Adrenal gland (tissue), 12 donors: ENCODE results near the gene WWTR1. TPM values are rescaled to one million over a fixed set of nuclear protein-coding genes. Genes with fewer than 3 reads are reported as not detected.

Experiments used
- DNase-seq, 7 donors: peaks; one replicate each; pipeline ENCODE4 v3.0.0-alpha.2; 2019 to 2020
- H3K27ac ChIP-seq, 5 donors: fragments of 200-600 bp; sonication (generic) in 4 of 5; 1 replicate in 3 of 5; 2 replicates in 2 of 5; pipeline versions ENCODE4 v1.5.1 to v1.8.0; 2016 to 2020; ENCODE audit warnings: mild to moderate bottlenecking in 1 of 5
- H3K27me3 ChIP-seq: fragments of 200-600 bp; 2 replicates; pipeline ENCODE4 v1.8.0; 2021
- H3K36me3 ChIP-seq, 2 donors: fragments of 200-600 bp; replicated peaks in 1 of 2; 1 replicate in 1 of 2; 2 replicates in 1 of 2; pipeline versions ENCODE4 v1.5.1 to v1.8.0; 2018 to 2022
- H3K4me1 ChIP-seq, 2 donors: fragments of 200-600 bp; replicated peaks in 1 of 2; 1 replicate in 1 of 2; 2 replicates in 1 of 2; pipeline versions ENCODE4 v1.5.1 to v1.8.0; 2018 to 2021
- H3K4me3 ChIP-seq, 4 donors: fragments of 200-600 bp; sonication (generic) in 3 of 4; one replicate each; pipeline ENCODE4 v1.5.1; 2016 to 2018
- H3K9me3 ChIP-seq, 3 donors: fragments of 200-600 bp; sonication (generic) in 1 of 3; replicated peaks in 1 of 3; 1 replicate in 2 of 3; 2 replicates in 1 of 3; pipeline versions ENCODE4 v1.5.1 to v1.8.0; 2016 to 2021
- POLR2A ChIP-seq, 2 donors: fragments of 450-650 bp; IDR thresholded peaks; one replicate each; pipeline ENCODE4 v1.6.1; 2017; ENCODE audit warnings: antibody characterized with exemption in 2 of 2, mild to moderate bottlenecking in 2 of 2, moderate library complexity in 1 of 2
- WGBS, 4 donors: extraction: QIAGEN DNeasy Blood & Tissue Kit in 2 of 4; methylation state at CpG; one replicate each; pipeline versions ENCODE4 v1.1.5 to v1.1.7; 2013 to 2017; 5-methylcytosine and 5-hydroxymethylcytosine counted together
- intact Hi-C, 2 donors: fragments of 100-400 bp; cut with DNase I; formaldehyde crosslinking; loops; one replicate each; pipeline versions ENCODE4 v1.14.1 to v1.15.0; 2022 to 2023
- polyA plus RNA-seq, 3 donors: library from polyadenylated mRNA; stranded (reverse); fragments of 200-250 nt in 2 of 3; fragments of 350-450 nt in 1 of 3; fragmentation: Illumina TruSeq in 1 of 3; extraction: RNeasy Lipid Tissue Mini Kit (QIAGEN cat#74804) in 1 of 3; gene quantifications; one replicate each; pipeline ENCODE4 v1.2.3, GENCODE V29; 2013 to 2014
- total RNA-seq, 9 donors: library from RNA; depleted of rRNA in 4 of 9; stranded (reverse); fragments of >200 nt in 4 of 9; fragments of 120-200 nt in 1 of 9; fragmentation: NEBNext Ultra II Directional in 1 of 9; extraction: Animal tissue kit (Norgen Biotek cat#: 25700) in 1 of 9; gene quantifications; one replicate each; pipeline versions ENCODE4 v1.1.0 to v1.2.4, GENCODE V29; 2013 to 2023
- TF ChIP-seq, protein P1 (sequence below), 6 experiments: fragments of 450-650 bp in 4 of 6; fragments of 200-600 bp in 2 of 6; sonication (generic) in 1 of 6; IDR thresholded peaks; 1 replicate in 5 of 6; 2 replicates in 1 of 6; pipeline versions ENCODE4 v1.5.1 to v1.8.0; 2016 to 2021; ENCODE audit warnings: antibody characterized with exemption in 6 of 6, mild to moderate bottlenecking in 2 of 6, moderate library complexity in 1 of 6
- donor health status: healthy with polysubstance abuse.
- donor health status: Bipolar disorder and iron deficiency.
- donor health status: DM: yes; HTN: yes; CAD: no.
- donor health status: DM: no; HTN: no; CAD: no.
- donor health status: DM: no; HTN: no; CAD: no.
- donor health status: DM: yes; HTN: yes; CAD: no.

Gene WWTR1
- total and polyA plus RNA-seq, 12 donors, result 11.9 to 56.2 (median 35.6) TPM

DNA sequence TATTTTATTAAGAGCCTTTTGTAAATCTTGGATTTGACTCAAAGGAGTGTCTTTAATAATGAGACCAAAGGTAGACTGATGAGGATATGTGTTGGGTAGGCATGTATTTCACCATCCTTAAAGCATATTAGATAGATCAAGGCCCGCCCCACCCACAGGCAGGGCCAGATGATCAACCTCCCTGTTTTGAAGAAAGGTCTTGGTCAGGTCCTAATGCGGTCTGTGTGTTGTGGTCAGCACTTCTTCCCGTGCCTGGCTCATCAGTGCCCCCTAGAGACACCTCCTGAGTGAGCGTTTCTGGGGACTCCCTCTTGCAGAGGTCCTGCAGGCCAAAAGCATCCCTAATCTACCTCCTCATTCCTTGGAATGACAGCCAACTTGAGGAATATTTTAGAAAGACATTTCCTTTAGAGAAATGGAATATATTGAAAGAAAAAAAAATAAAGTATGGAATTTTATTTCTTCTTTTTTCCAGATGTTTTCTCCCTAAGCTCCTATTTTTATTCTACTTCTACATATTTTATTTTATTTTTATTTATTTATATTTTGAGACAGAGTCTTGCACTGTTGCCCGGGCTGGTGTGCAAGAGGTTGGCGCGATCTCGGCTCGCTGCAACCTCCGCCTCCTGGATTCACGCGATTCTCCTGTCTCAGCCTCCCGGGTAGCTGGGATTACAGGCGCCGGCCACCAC lies 177.4 kb downstream of the WWTR1 start:
- TF ChIP-seq POLR2A (IDR thresholded peaks at IDR 0.05), result no peak
- TF ChIP-seq, protein P1, sequence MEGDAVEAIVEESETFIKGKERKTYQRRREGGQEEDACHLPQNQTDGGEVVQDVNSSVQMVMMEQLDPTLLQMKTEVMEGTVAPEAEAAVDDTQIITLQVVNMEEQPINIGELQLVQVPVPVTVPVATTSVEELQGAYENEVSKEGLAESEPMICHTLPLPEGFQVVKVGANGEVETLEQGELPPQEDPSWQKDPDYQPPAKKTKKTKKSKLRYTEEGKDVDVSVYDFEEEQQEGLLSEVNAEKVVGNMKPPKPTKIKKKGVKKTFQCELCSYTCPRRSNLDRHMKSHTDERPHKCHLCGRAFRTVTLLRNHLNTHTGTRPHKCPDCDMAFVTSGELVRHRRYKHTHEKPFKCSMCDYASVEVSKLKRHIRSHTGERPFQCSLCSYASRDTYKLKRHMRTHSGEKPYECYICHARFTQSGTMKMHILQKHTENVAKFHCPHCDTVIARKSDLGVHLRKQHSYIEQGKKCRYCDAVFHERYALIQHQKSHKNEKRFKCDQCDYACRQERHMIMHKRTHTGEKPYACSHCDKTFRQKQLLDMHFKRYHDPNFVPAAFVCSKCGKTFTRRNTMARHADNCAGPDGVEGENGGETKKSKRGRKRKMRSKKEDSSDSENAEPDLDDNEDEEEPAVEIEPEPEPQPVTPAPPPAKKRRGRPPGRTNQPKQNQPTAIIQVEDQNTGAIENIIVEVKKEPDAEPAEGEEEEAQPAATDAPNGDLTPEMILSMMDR (IDR thresholded peaks at IDR 0.05), result peak; percentile 52 to 87 (median 75)
- WGBS, 4 donors, result 62 to 76% (median 72%) methylated on average over 15 of the region's 15 CpGs
- H3K27ac ChIP-seq, result peak overlapping the region in 2 of 5 donors; percentile 26 to 73
- DNase-seq, result peak; percentile 74 to 92 (median 81)
- no peaks in the 10 kb centered on the region for H3K9me3 ChIP-seq
- no peaks in the 10 kb centered on the region for H3K4me1 ChIP-seq
- no peaks in the 10 kb centered on the region for H3K27me3 ChIP-seq
- intact Hi-C loops, result loop anchor here in 1 of 2 donors (5.0 to 10.0 kb wide), 2 partner anchors 88 to 366 kb away; no protein-coding TSS in a partner anchor
- H3K36me3 ChIP-seq, result no peaks in the 10 kb centered on the region
- no peak overlapping the region for H3K4me3 ChIP-seq

DNA sequence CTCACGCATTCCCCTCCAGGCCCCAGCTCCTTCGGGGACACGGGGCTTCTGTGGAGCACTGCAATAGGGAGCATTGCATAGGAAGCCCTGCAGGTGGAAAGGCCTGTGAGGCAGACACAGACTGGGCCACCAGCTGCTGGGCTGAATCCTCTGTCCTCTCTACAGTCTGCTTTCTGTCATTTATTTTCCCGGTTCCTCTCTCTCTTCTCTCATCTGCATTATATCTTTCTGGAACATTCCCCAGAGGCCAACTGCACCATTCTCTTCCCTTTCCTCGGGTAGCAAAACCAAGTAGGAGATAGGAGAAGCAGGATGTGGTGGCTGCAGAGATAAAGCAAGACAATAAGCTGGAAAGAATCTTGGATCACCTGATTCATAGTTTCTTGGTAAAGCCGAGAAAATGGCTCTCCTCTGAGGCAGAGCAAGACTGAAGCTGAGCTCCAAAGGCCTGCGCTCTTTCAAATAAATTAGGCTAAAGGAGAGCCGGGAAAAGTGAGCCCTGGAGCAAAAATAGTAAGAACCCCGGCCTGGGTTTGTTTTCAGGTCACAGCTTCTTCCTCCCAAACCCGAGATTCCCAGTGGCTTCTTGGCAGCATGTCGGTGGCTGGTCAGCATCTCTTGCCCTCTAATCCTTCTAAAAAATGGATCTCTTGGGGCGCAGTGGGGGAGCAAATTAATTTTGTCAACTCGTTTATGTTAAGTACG lies 178.1 kb downstream of the WWTR1 start:
- DNase-seq, result peak in 5 of 7 donors; percentile 7 to 61 (median 32)
- TF ChIP-seq POLR2A (IDR thresholded peaks at IDR 0.05), result no peak
- TF ChIP-seq, protein P1 (IDR thresholded peaks at IDR 0.05), result no peak
- no peak overlapping the region for H3K4me3 ChIP-seq
- peaks cover 3 to 6% of the 10 kb centered on the region in 2 donors for H3K4me1 ChIP-seq
- no peaks in the 10 kb centered on the region for H3K9me3 ChIP-seq
- H3K27ac ChIP-seq, result peak overlapping the region in 2 of 5 donors; percentile 26 to 73
- no peaks in the 10 kb centered on the region for H3K36me3 ChIP-seq
- intact Hi-C loops, result loop anchor here in 1 of 2 donors (5.0 to 10.0 kb wide), 2 partner anchors 87 to 365 kb away; no protein-coding TSS in a partner anchor
- no peaks in the 10 kb centered on the region for H3K27me3 ChIP-seq
- 57 to 71% (median 64%) methylated on average over 14 of the region's 14 CpGs for WGBS, 4 donors

DNA sequence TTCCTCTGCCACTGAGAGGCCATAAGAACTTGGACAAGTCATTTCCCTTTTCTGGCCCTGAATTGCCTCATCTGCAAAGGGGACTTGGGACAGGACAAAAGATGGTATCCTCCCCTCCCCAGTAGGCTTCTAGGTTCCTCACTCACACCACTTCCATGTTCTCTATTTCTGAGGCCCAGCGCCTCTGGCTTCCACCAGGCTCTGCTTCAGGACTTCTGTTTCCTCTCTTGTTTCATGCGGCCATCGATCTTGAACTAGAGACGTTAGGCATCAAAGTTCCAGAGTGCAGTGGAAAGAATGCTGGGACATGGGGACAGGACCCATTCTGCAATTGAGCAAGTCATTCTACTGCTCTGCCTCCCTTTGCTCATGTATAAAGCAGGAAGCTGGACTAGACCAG lies 181.6 kb downstream of the WWTR1 start:
- intact Hi-C loops, result no loop called here
- Histone ChIP-seq H3K9me3 (no peaks in the 10 kb centered on the region), H3K4me3 (no peak overlapping the region), H3K27me3 (no peaks in the 10 kb centered on the region), H3K4me1 (peaks cover 6 to 33% of the 10 kb centered on the region in 2 donors), H3K27ac (no peak overlapping the region), H3K36me3 (no peaks in the 10 kb centered on the region)
- 80 to 93% (median 86%) methylated on average over 4 of the region's 4 CpGs for WGBS, 4 donors
- no peak for DNase-seq
- TF ChIP-seq, protein P1 (IDR thresholded peaks at IDR 0.05), result no peak
- TF ChIP-seq POLR2A (IDR thresholded peaks at IDR 0.05), result no peak

DNA sequence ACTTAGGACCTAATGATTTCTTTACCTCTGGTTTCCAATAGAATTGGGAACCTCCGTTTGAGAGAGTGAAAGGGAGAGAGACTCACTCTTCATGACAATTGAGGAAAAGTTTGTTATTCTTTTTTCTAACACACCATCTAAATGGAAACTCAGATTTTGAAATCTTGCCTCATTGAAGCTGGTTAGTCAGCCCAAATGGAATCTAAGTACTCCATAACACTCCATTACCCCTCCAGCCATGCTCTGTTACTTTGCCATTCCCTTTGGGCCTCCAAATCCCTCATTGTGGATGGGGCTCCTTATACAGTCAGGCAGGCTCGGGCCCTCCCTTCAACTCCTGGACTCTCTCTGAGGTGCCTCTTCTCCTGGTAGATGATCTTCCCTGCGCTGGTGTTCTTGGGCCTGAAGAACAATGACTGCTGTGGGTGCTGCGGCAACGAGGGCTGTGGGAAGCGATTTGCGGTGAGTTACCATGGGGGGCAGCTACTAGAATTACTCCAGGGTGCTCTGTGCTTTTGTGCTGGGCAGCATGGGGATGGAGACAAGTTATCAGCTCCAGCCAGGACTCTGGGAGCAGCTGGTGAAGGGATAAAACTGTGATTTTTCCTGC lies 182.3 kb downstream of the WWTR1 start:
- TF ChIP-seq, protein P1 (IDR thresholded peaks at IDR 0.05), result no peak
- no peak for TF ChIP-seq POLR2A (IDR thresholded peaks at IDR 0.05)
- H3K36me3 ChIP-seq, result no peaks in the 10 kb centered on the region
- WGBS, 4 donors, result 78 to 93% (median 93%) methylated on average over 2 to 7 of the region's 7 CpGs

More for the DNA sequence above, 182.3 kb downstream of the WWTR1 start:
- H3K9me3 ChIP-seq, result no peaks in the 10 kb centered on the region
- no peaks in the 10 kb centered on the region for H3K27me3 ChIP-seq
- intact Hi-C loops, result no loop called here
- H3K4me3 ChIP-seq, result no peak overlapping the region
- no peak for DNase-seq
- no peak overlapping the region for H3K27ac ChIP-seq
- peaks cover 6 to 33% of the 10 kb centered on the region in 2 donors for H3K4me1 ChIP-seq
